ENCODE measurements around the gene CPXM2.

CPXM2 gene

GRCh38 chr10:123886292-123886691 lies 5.3 kb downstream of the CPXM2 start:
- TF ChIP-seq, protein P1, sequence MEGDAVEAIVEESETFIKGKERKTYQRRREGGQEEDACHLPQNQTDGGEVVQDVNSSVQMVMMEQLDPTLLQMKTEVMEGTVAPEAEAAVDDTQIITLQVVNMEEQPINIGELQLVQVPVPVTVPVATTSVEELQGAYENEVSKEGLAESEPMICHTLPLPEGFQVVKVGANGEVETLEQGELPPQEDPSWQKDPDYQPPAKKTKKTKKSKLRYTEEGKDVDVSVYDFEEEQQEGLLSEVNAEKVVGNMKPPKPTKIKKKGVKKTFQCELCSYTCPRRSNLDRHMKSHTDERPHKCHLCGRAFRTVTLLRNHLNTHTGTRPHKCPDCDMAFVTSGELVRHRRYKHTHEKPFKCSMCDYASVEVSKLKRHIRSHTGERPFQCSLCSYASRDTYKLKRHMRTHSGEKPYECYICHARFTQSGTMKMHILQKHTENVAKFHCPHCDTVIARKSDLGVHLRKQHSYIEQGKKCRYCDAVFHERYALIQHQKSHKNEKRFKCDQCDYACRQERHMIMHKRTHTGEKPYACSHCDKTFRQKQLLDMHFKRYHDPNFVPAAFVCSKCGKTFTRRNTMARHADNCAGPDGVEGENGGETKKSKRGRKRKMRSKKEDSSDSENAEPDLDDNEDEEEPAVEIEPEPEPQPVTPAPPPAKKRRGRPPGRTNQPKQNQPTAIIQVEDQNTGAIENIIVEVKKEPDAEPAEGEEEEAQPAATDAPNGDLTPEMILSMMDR (conservative IDR thresholded peaks at IDR 0.05; ENCODE audit: low read depth, low read length): no peak
- no peak for DNase-seq (ENCODE audit: low read depth)
- H3K4me3 ChIP-seq (ENCODE audit: low read length): no peak overlapping the region

DNA sequence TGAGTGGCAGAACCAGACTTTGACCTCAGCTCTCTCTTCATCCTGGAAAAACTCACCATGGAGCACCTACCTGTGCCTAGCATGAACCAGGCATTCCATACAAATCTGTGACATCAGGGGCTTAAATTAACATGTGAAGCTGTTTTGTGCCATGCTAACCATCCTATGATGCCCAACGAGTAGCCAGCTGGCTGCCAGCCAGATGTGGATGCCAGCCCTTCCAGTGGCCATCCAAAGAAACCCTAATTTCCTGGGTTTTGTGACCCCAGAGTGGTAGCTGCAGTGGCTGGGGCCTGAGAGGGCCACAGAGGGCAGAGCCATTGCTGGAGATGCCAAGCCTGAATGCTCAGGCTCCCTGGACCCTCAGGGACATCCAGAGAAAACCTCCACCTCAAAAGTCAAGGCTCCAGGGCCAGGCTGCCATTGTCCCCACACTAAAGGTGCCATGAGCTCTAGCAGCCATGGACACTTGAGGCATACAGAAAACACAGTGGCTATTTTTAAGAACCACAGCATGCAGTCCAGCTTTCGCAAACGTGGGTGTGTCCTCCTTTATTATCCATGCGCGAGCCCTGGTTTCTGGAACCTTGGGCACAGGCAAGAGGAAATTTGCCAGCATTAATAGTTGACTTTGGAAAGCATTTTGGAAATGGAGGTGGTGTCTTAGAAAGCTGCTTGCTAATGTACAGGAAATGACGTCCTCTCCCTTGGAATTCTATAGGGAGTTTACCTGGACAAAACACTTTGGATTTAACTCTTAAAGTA lies 6.0 kb downstream of the CPXM2 start:
- DNase-seq (ENCODE audit: low read depth): no peak
- TF ChIP-seq, protein P1 (conservative IDR thresholded peaks at IDR 0.05; ENCODE audit: low read depth, low read length): no peak
- H3K4me3 ChIP-seq (ENCODE audit: low read length): no peak overlapping the region

DNA sequence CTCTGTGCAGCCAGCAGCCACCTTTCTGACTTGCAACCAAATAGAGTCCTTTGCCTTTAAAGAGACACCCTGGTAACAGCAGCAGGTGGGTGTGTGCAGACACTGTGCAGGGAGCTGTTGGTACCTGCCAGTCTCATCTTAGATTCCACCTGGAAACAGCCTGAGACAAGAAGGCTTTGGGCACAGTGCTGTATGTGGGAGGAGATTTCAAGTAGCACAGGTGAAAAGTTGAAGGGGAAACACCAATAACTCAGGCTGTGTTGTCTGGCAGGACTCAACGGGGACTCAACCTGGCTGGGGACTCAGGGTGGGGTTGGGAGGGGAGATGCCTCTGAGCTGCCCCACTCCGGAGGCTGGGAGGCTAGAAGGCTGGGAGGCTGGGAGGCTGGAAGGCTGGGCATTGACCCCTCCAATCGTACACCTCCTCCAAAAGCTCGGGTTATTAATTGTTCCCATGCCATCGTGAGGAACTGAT lies 6.7 kb downstream of the CPXM2 start:
- H3K4me3 ChIP-seq (ENCODE audit: low read length): no peak overlapping the region
- TF ChIP-seq, protein P1 (conservative IDR thresholded peaks at IDR 0.05; ENCODE audit: low read depth, low read length): no peak
- no peak for DNase-seq (ENCODE audit: low read depth)

- no peak overlapping the region for H3K4me3 ChIP-seq (ENCODE audit: low read length)
- TF ChIP-seq, protein P1 (conservative IDR thresholded peaks at IDR 0.05; ENCODE audit: low read depth, low read length): no peak
- DNase-seq (ENCODE audit: low read depth): no peak
Measured at GRCh38 chr10:123884351-123884906, 7.2 kb downstream of the CPXM2 start.

GRCh38 chr10:123883673-123884320 lies 7.8 kb downstream of the CPXM2 start:
- H3K4me3 ChIP-seq (ENCODE audit: low read length): no peak overlapping the region

GRCh38 chr10:123882681-123883445 lies 8.7 kb downstream of the CPXM2 start:
- H3K4me3 ChIP-seq (ENCODE audit: low read length): no peak overlapping the region
- TF ChIP-seq, protein P1 (conservative IDR thresholded peaks at IDR 0.05; ENCODE audit: low read depth, low read length): no peak
- DNase-seq (ENCODE audit: low read depth): no peak

More at GRCh38 chr10:123883673-123884320, 7.8 kb downstream of the CPXM2 start:
- TF ChIP-seq, protein P1 (conservative IDR thresholded peaks at IDR 0.05; ENCODE audit: low read depth, low read length): no peak
- DNase-seq (ENCODE audit: low read depth): no peak

All from retinal pigment epithelial cell (primary cell).